ENCODE measurements around the gene ASB1.

Gene ASB1

GRCh38 chr2:238391042-238391689, 35.6 kb upstream of the ASB1 start:
- Histone ChIP-seq H3K9ac (ENCODE audit: low read length) (no peak overlapping the region), H3K36me3 (ENCODE audit: low read length) (no peaks in the 10 kb centered on the region), H3K27me3 (ENCODE audit: low read length) (no peaks in the 10 kb centered on the region), H3K4me3 (ENCODE audit: insufficient read depth, low read length, poor library complexity, severe bottlenecking) (no peak overlapping the region), H3K9me2 (replicated peaks; ENCODE audit: insufficient read depth, low read length) (no peaks in the 10 kb centered on the region), H3F3A (ENCODE audit: insufficient read depth) (no peaks in the 10 kb centered on the region), H2AFZ (ENCODE audit: low read depth, low read length, severe bottlenecking) (no peak overlapping the region), H3K79me2 (ENCODE audit: insufficient read depth, low read length) (no peaks in the 10 kb centered on the region), H3K9me3 (ENCODE audit: insufficient read depth, low read length) (no peaks in the 10 kb centered on the region), H4K20me1 (ENCODE audit: low read depth, low read length) (no peaks in the 10 kb centered on the region), H3K27ac (ENCODE audit: low read depth, low read length) (no peak overlapping the region), H3K4me2 (ENCODE audit: low read depth, low read length, poor library complexity, severe bottlenecking) (no peak overlapping the region)
- TF ChIP-seq CTCF (IDR thresholded peaks at IDR 0.05; ENCODE audit: insufficient read depth, low read length, poor library complexity, severe bottlenecking) = no peak
- TF ChIP-seq EZH2phosphoT487 (conservative IDR thresholded peaks at IDR 0.05; ENCODE audit: low read length) = no peak

GRCh38 chr2:238396663-238397062, 30.1 kb upstream of the ASB1 start:
- Histone ChIP-seq H3K27ac (ENCODE audit: low read depth, low read length) (no peak overlapping the region), H3K36me3 (ENCODE audit: low read length) (no peaks in the 10 kb centered on the region), H3K4me2 (ENCODE audit: low read depth, low read length, poor library complexity, severe bottlenecking) (no peak overlapping the region), H3F3A (ENCODE audit: insufficient read depth) (no peaks in the 10 kb centered on the region), H3K9me2 (replicated peaks; ENCODE audit: insufficient read depth, low read length) (no peaks in the 10 kb centered on the region), H4K20me1 (ENCODE audit: low read depth, low read length) (no peaks in the 10 kb centered on the region), H3K9ac (ENCODE audit: low read length) (no peak overlapping the region), H3K9me3 (ENCODE audit: insufficient read depth, low read length) (no peaks in the 10 kb centered on the region), H2AFZ (ENCODE audit: low read depth, low read length, severe bottlenecking) (no peak overlapping the region), H3K79me2 (ENCODE audit: insufficient read depth, low read length) (no peaks in the 10 kb centered on the region), H3K4me3 (ENCODE audit: insufficient read depth, low read length, poor library complexity, severe bottlenecking) (no peak overlapping the region), H3K27me3 (ENCODE audit: low read length) (no peaks in the 10 kb centered on the region)
- no peak for TF ChIP-seq CTCF (IDR thresholded peaks at IDR 0.05; ENCODE audit: insufficient read depth, low read length, poor library complexity, severe bottlenecking)
- TF ChIP-seq EZH2phosphoT487 (conservative IDR thresholded peaks at IDR 0.05; ENCODE audit: low read length) = no peak

GRCh38 chr2:238397356-238397755, 29.4 kb upstream of the ASB1 start:
- no peak overlapping the region for H3K9ac ChIP-seq (ENCODE audit: low read length)
- TF ChIP-seq CTCF (IDR thresholded peaks at IDR 0.05; ENCODE audit: insufficient read depth, low read length, poor library complexity, severe bottlenecking) (no peak), EZH2phosphoT487 (conservative IDR thresholded peaks at IDR 0.05; ENCODE audit: low read length) (no peak)
- no peaks in the 10 kb centered on the region for H3K79me2 ChIP-seq (ENCODE audit: insufficient read depth, low read length)

More at GRCh38 chr2:238397356-238397755, 29.4 kb upstream of the ASB1 start:
- H3K4me3 ChIP-seq (ENCODE audit: insufficient read depth, low read length, poor library complexity, severe bottlenecking) = no peak overlapping the region
- no peaks in the 10 kb centered on the region for H3F3A ChIP-seq (ENCODE audit: insufficient read depth)
- no peaks in the 10 kb centered on the region for H3K9me3 ChIP-seq (ENCODE audit: insufficient read depth, low read length)
- H2AFZ ChIP-seq (ENCODE audit: low read depth, low read length, severe bottlenecking) = no peak overlapping the region
- no peaks in the 10 kb centered on the region for H4K20me1 ChIP-seq (ENCODE audit: low read depth, low read length)
- no peak overlapping the region for H3K4me2 ChIP-seq (ENCODE audit: low read depth, low read length, poor library complexity, severe bottlenecking)
- H3K36me3 ChIP-seq (ENCODE audit: low read length) = no peaks in the 10 kb centered on the region
- H3K9me2 ChIP-seq (replicated peaks; ENCODE audit: insufficient read depth, low read length) = no peaks in the 10 kb centered on the region
- H3K27ac ChIP-seq (ENCODE audit: low read depth, low read length) = no peak overlapping the region
- H3K27me3 ChIP-seq (ENCODE audit: low read length) = no peaks in the 10 kb centered on the region

All from SU-DHL-6 (cell line).